Measurements from ENCODE around the gene OTUB1. TPM values are rescaled to one million over a fixed set of nuclear protein-coding genes. Genes with fewer than 3 reads are reported as not detected.

OTUB1 gene
- total RNA-seq, 1 experiment from 2014 or later = 96.9 TPM

DNA sequence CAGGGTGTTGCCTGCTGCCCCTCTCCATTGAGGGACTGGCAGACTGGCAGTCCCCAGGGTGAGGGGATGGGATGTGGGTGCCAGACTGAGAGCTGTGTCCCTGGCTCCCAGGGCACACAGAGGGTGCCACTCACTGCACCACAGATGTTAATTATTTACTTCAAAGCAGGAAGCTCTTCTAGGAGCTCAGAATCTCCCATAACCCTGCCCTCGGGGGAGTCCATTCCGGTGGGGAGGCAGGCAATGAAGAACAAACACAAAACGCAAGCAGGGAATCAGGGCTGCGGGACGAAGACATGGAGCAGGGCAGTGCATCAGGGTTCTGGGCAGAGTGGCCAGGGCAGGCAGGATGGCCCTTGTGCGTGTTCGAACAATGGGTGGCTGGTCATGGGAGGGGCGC lies 25.1 kb downstream of the OTUB1 start:
- Mint-ChIP-seq H3K36me3 (ENCODE audit: insufficient read depth, unreplicated experiment) (peaks cover 32% of the 10 kb centered on the region), H3K4me1 (ENCODE audit: low read depth, unreplicated experiment) (peaks cover 34% of the 10 kb centered on the region), H3K9me3 (ENCODE audit: low read depth, unreplicated experiment) (no peaks in the 10 kb centered on the region), H3K27ac (ENCODE audit: unreplicated experiment) (peak overlapping the region; percentile 10), H3K4me3 (ENCODE audit: low read depth, unreplicated experiment) (peak overlapping the region; percentile 45), H3K27me3 (ENCODE audit: unreplicated experiment) (peaks cover 16% of the 10 kb centered on the region)
- intact Hi-C loops (cut with micrococcal nuclease; ENCODE audit: unreplicated experiment) = no loop called here
- TF ChIP-seq, protein P1, sequence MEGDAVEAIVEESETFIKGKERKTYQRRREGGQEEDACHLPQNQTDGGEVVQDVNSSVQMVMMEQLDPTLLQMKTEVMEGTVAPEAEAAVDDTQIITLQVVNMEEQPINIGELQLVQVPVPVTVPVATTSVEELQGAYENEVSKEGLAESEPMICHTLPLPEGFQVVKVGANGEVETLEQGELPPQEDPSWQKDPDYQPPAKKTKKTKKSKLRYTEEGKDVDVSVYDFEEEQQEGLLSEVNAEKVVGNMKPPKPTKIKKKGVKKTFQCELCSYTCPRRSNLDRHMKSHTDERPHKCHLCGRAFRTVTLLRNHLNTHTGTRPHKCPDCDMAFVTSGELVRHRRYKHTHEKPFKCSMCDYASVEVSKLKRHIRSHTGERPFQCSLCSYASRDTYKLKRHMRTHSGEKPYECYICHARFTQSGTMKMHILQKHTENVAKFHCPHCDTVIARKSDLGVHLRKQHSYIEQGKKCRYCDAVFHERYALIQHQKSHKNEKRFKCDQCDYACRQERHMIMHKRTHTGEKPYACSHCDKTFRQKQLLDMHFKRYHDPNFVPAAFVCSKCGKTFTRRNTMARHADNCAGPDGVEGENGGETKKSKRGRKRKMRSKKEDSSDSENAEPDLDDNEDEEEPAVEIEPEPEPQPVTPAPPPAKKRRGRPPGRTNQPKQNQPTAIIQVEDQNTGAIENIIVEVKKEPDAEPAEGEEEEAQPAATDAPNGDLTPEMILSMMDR (IDR thresholded peaks at IDR 0.05; ENCODE audit: unreplicated experiment) = no peak
- CTCF ChIA-PET = interaction anchor here (0.6 kb wide), 1 partner anchor 377 kb away, joined by 3 read pairs; no protein-coding TSS in a partner anchor
- DNase-seq = peak; percentile 49
- no TSS peak for BruUV-seq (replicated peaks)

DNA sequence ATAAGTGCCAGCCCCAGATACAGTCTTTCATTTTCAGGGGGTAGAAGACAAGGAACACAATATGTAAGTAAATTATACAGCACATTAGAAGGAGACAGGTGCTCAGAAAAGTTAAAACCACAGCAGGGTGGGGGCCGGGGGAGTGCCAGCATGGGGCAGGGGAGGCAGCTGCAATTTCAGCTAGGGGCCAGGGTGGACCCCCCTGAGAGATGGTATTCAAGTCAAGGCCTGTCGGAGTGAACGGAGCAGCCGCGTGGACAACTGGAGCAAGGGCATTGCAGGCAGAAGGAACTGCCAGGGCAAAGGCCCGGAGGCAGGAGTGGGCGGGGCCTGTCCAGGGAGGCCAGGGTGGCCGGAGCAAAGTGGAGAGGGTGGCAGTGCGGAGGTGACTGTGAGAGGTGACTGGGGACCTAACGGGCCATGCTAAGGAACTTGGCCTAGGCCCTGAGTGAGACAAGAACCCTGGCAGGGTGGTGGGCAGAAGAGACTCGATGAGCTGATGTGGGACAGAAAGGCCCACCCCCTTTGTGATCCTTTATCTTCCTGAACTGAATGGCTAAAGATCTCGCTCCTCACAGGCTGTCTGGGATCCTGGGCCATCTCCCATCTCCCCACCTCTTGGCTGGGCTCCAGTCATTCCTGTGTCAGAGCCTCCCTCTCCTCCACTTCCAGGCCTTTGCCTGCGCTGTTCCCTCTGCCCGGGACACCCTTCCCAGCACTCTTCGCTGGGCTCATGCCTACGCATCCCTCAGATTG lies 27.1 kb downstream of the OTUB1 start:
- DNase-seq = no peak
- Mint-ChIP-seq H3K27me3 (ENCODE audit: unreplicated experiment) (peaks cover 3% of the 10 kb centered on the region), H3K9me3 (ENCODE audit: low read depth, unreplicated experiment) (no peaks in the 10 kb centered on the region), H3K4me1 (ENCODE audit: low read depth, unreplicated experiment) (peaks cover 18% of the 10 kb centered on the region), H3K27ac (ENCODE audit: unreplicated experiment) (no peak overlapping the region), H3K36me3 (ENCODE audit: insufficient read depth, unreplicated experiment) (peaks cover 18% of the 10 kb centered on the region), H3K4me3 (ENCODE audit: low read depth, unreplicated experiment) (no peak overlapping the region)
- intact Hi-C loops (cut with micrococcal nuclease; ENCODE audit: unreplicated experiment) = no loop called here
- TF ChIP-seq, protein P1 (IDR thresholded peaks at IDR 0.05; ENCODE audit: unreplicated experiment) = no peak
- CTCF ChIA-PET = no interaction called here
- no TSS peak for BruUV-seq (replicated peaks)

DNA sequence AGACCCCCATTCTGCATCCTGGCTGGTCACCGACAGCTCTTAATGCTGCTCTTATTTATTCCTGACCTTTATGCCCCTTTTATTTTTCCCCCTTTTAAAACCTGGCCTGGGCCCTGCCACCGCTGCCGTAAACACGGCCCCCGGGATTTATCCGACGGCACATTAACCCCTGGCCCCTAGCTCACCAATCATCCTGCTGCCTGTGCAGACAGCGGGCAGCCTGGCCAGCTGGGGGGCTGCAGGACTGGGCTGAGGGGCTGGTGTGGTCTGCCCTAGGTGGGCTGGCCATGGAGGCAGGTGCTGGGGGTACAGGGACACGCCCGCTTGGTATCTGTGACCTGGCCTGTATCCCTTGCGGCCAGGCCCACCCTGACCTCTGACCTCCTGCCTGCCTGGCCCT lies 28.1 kb downstream of the OTUB1 start:
- no peak for DNase-seq
- BruUV-seq (replicated peaks) = no TSS peak
- H3K4me3 Mint-ChIP-seq (ENCODE audit: low read depth, unreplicated experiment) = no peak overlapping the region
- H3K9me3 Mint-ChIP-seq (ENCODE audit: low read depth, unreplicated experiment) = no peaks in the 10 kb centered on the region
- H3K27ac Mint-ChIP-seq (ENCODE audit: unreplicated experiment) = no peak overlapping the region
- peaks cover 19% of the 10 kb centered on the region for H3K36me3 Mint-ChIP-seq (ENCODE audit: insufficient read depth, unreplicated experiment)
- TF ChIP-seq, protein P1 (IDR thresholded peaks at IDR 0.05; ENCODE audit: unreplicated experiment) = no peak
- no peaks in the 10 kb centered on the region for H3K27me3 Mint-ChIP-seq (ENCODE audit: unreplicated experiment)
- H3K4me1 Mint-ChIP-seq (ENCODE audit: low read depth, unreplicated experiment) = peaks cover 17% of the 10 kb centered on the region
- CTCF ChIA-PET = no interaction called here
- intact Hi-C loops (cut with micrococcal nuclease; ENCODE audit: unreplicated experiment) = no loop called here

DNA sequence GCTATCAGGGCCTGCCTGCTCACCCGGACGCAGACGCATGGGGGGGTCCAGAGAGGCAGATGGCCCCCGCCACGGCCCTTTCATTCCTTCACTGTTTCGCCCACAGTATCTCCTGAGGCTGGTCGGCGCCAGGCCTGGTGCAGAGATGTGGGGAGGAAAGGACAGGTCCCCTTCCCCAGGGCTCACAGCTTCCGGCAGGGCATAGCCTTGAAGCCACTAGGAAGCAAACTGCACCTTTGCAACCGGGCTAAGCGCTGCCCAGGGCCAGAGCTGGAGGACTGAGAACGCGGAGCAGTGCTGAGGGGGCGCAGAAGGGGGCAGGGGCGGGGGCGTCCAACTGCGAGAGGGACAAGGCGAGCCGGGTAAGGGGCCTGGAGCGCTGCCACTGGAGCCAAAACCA lies 29.3 kb downstream of the OTUB1 start:
- peaks cover 13% of the 10 kb centered on the region for H3K4me1 Mint-ChIP-seq (ENCODE audit: low read depth, unreplicated experiment)
- CTCF ChIA-PET = interaction anchor here (0.7 to 0.9 kb wide), 2 partner anchors 15 to 302 kb away, joined by 5 to 8 read pairs; partner anchors contain the start of gene TRMT112
- TF ChIP-seq, protein P1 (IDR thresholded peaks at IDR 0.05; ENCODE audit: unreplicated experiment) = no peak
- peaks cover 25% of the 10 kb centered on the region for H3K36me3 Mint-ChIP-seq (ENCODE audit: insufficient read depth, unreplicated experiment)
- H3K27ac Mint-ChIP-seq (ENCODE audit: unreplicated experiment) = no peak overlapping the region
- BruUV-seq (replicated peaks) = no TSS peak
- intact Hi-C loops (cut with micrococcal nuclease; ENCODE audit: unreplicated experiment) = no loop called here
- H3K9me3 Mint-ChIP-seq (ENCODE audit: low read depth, unreplicated experiment) = no peaks in the 10 kb centered on the region
- no peak for DNase-seq
- H3K4me3 Mint-ChIP-seq (ENCODE audit: low read depth, unreplicated experiment) = no peak overlapping the region
- peaks cover 10% of the 10 kb centered on the region for H3K27me3 Mint-ChIP-seq (ENCODE audit: unreplicated experiment)

Data from Calu3 (cell line).